Keratinocyte (primary cell): ENCODE measurements around the gene RASSF1.

Experiments
- EZH2 ChIP-seq: IDR thresholded peaks from one replicate; pipeline ENCODE4 v1.6.1; 2012; ENCODE audit warnings: inconsistent platforms, mild to moderate bottlenecking, low read length, moderate library complexity
- TF ChIP-seq, protein P1 (sequence below), 3 experiments: IDR thresholded peaks in 1 of 3; conservative IDR thresholded peaks in 1 of 3; optimal IDR thresholded peaks in 1 of 3; 2 replicates in 2 of 3; 3 replicates in 1 of 3; pipeline versions ENCODE3 to v1.5.1; 2011; ENCODE audit warnings: low read length in 3 of 3, mild to moderate bottlenecking in 3 of 3, moderate library complexity in 2 of 3, control low read depth in 1 of 3, inconsistent platforms in 1 of 3; ENCODE audit not compliant: insufficient read depth in 2 of 3; ENCODE audit errors: extremely low read depth in 1 of 3

DNA sequence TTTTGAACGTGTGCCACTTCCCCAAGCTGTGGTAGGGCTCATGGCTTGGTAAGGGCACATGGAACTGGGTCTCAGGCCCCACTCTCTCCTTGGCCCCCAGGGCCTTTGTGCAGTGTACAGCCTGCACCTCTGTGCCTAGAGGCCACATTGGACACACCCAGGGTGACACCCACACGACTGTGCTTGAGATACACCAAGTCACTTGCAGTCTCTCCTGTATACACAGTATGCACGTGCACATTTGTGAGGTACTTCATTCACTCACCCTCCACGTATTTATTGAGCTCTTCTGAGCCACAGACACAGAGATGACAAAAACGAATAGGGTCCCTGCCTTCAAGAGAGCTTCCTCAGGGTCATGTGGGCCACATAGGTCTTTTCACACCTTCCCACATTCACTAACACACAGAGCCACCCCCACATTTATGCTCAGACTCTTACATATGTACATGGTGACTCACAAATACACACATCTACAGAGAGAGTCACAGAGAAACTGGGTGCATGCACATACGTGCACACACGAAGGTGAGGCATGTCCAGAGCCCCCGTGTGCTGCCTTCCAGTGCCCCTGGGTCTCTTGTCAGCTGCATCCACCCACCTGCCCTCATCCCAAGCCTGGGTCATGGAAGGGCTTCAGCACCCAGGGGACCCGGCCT lies 28.5 kb upstream of the RASSF1 start:
- TF ChIP-seq EZH2: no peak
- TF ChIP-seq, protein P1, sequence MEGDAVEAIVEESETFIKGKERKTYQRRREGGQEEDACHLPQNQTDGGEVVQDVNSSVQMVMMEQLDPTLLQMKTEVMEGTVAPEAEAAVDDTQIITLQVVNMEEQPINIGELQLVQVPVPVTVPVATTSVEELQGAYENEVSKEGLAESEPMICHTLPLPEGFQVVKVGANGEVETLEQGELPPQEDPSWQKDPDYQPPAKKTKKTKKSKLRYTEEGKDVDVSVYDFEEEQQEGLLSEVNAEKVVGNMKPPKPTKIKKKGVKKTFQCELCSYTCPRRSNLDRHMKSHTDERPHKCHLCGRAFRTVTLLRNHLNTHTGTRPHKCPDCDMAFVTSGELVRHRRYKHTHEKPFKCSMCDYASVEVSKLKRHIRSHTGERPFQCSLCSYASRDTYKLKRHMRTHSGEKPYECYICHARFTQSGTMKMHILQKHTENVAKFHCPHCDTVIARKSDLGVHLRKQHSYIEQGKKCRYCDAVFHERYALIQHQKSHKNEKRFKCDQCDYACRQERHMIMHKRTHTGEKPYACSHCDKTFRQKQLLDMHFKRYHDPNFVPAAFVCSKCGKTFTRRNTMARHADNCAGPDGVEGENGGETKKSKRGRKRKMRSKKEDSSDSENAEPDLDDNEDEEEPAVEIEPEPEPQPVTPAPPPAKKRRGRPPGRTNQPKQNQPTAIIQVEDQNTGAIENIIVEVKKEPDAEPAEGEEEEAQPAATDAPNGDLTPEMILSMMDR (optimal IDR thresholded peaks at IDR 0.05 in 1 of 3, IDR thresholded peaks at IDR 0.05 in 1 of 3, conservative IDR thresholded peaks at IDR 0.05 in 1 of 3; ENCODE audit: extremely low read depth in 1 of 3, insufficient read depth in 2 of 3, low read length in 3 of 3): no peak
